Thoracic aorta (tissue), 2 donors: ENCODE data around the gene SAT2. TPM values are rescaled to one million over a fixed set of nuclear protein-coding genes. Genes with fewer than 3 reads are reported as not detected.

Experiments used
- ATAC-seq: fragments of 150-250 bp; one replicate; pipeline ENCODE4 v1.8.0; 2017; ENCODE audit warnings: low read depth; ENCODE audit not compliant: insufficient number of reproducible peaks, low FRiP score
- DNase-seq: peaks from one replicate; pipeline ENCODE4 v3.0.0-alpha.2; 2020; ENCODE audit warnings: low spot score
- H3K27ac ChIP-seq, 2 donors: fragments of 200-600 bp; sonication (generic); 1 replicate in 1 of 2; 2 replicates in 1 of 2; pipeline ENCODE4 v1.5.1; 2016; ENCODE audit warnings: mild to moderate bottlenecking in 2 of 2, moderate library complexity in 2 of 2
- H3K27me3 ChIP-seq: fragments of 200-600 bp; sonication (generic); replicated peaks from 2 replicates; pipeline ENCODE4 v1.6.0; 2016; ENCODE audit warnings: mild to moderate bottlenecking; ENCODE audit not compliant: insufficient read depth
- H3K36me3 ChIP-seq: fragments of 200-600 bp; sonication (generic); one replicate; pipeline ENCODE4 v1.5.1; 2016
- H3K4me1 ChIP-seq, 2 donors: fragments of 200-600 bp; sonication (generic); 1 replicate in 1 of 2; 2 replicates in 1 of 2; pipeline versions ENCODE4 v1.5.1 to v1.6.0; 2016; ENCODE audit warnings: low read depth in 2 of 2, mild to moderate bottlenecking in 1 of 2; ENCODE audit not compliant: control insufficient read depth in 1 of 2
- H3K4me3 ChIP-seq: fragments of 200-600 bp; sonication (generic); 2 replicates; pipeline ENCODE4 v1.5.1; 2016; ENCODE audit warnings: mild to moderate bottlenecking
- H3K9me3 ChIP-seq: fragments of 200-600 bp; sonication (generic); 2 replicates; pipeline ENCODE4 v1.5.1; 2016
- CTCF ChIP-seq: fragments of 200-600 bp; sonication (generic); IDR thresholded peaks from one replicate; pipeline ENCODE4 v1.5.1; 2019; ENCODE audit warnings: antibody characterized with exemption
- total RNA-seq, 2 donors: library from RNA; depleted of rRNA; stranded (reverse); fragments of >200 nt; gene quantifications; one replicate each; pipeline versions ENCODE4 v1.1.0 to v1.2.3, GENCODE V29; 2016

Gene SAT2
- total RNA-seq, 2 donors from 2014 or later = 29.8 to 30.9 TPM

- ATAC-seq = no peak
- no peak for DNase-seq
- Histone ChIP-seq H3K9me3 (no peaks in the 10 kb centered on the region), H3K4me1 (peaks cover 15 to 37% of the 10 kb centered on the region in 2 donors), H3K4me3 (no peak overlapping the region), H3K27me3 (no peaks in the 10 kb centered on the region), H3K36me3 (peaks cover 12% of the 10 kb centered on the region), H3K27ac (peak overlapping the region in 1 of 2 donors; percentile 41)
- no peak for TF ChIP-seq CTCF
Measured at GRCh38 chr17:7587420-7588151, 40.0 kb downstream of the SAT2 start.

GRCh38 chr17:7586673-7587419, 40.8 kb downstream of the SAT2 start:
- H3K36me3 ChIP-seq = peaks cover 5% of the 10 kb centered on the region
- H3K9me3 ChIP-seq = no peaks in the 10 kb centered on the region
- DNase-seq (no peak), ATAC-seq (no peak)
- H3K27me3 ChIP-seq = no peaks in the 10 kb centered on the region
- no peak for TF ChIP-seq CTCF
- peaks cover 22 to 44% of the 10 kb centered on the region in 2 donors for H3K4me1 ChIP-seq
- no peak overlapping the region for H3K27ac ChIP-seq
- no peak overlapping the region for H3K4me3 ChIP-seq

GRCh38 chr17:7583253-7584109, 44.1 kb downstream of the SAT2 start, which contains the start of gene MPDU1:
TSS of gene MPDU1 (plus strand) at chr17:7583852. CDS start at chr17:7583863, 11 bp downstream.
- Histone ChIP-seq H3K9me3 (no peaks in the 10 kb centered on the region), H3K27ac (peak within 1 kb of the TSS; percentile 88 to 89), H3K4me1 (peaks cover 49 to 62% of the 10 kb centered on the region in 2 donors), H3K36me3 (peaks cover 2% of the 10 kb centered on the region), H3K27me3 (no peaks in the 10 kb centered on the region), H3K4me3 (peak within 1 kb of the TSS; percentile 75)
- DNase-seq = peak; percentile 87
- ATAC-seq = peak; percentile 76
- no peak for TF ChIP-seq CTCF

- Histone ChIP-seq H3K4me3 (peak overlapping the region; percentile 75), H3K4me1 (peaks cover 49 to 55% of the 10 kb centered on the region in 2 donors)
Measured at GRCh38 chr17:7582396-7583252, 45.0 kb downstream of the SAT2 start.

More at GRCh38 chr17:7582396-7583252, 45.0 kb downstream of the SAT2 start:
- H3K9me3 ChIP-seq = no peaks in the 10 kb centered on the region
- ATAC-seq = no peak
- H3K36me3 ChIP-seq = peaks cover 11% of the 10 kb centered on the region
- H3K27me3 ChIP-seq = no peaks in the 10 kb centered on the region
- H3K27ac ChIP-seq = peak overlapping the region; percentile 88 to 89
- no peak for TF ChIP-seq CTCF
- DNase-seq = no peak
